Mesenchymal stem cell (in vitro differentiated cells and primary cell): ENCODE results near the gene RUNX1.

ENCODE experiments used
- DNase-seq: peaks from one replicate; pipeline ENCODE4 v3.0.0-alpha.2; 2013
- H2AFZ ChIP-seq: one replicate; pipeline ENCODE4 v1.6.1; 2013; ENCODE audit warnings: low read depth, mild to moderate bottlenecking, control low read depth, inconsistent platforms, low read length, moderate library complexity
- H2AK5ac ChIP-seq: 2 replicates; pipeline ENCODE4 v1.6.1; 2013; ENCODE audit warnings: low read length, moderate library complexity, mild to moderate bottlenecking, inconsistent platforms; ENCODE audit not compliant: severe bottlenecking
- H2BK120ac ChIP-seq: one replicate; pipeline ENCODE4 v1.6.1; 2013; ENCODE audit warnings: low read depth, mild to moderate bottlenecking, inconsistent platforms, low read length, moderate library complexity
- H2BK12ac ChIP-seq, 2 experiments: one replicate each; pipeline ENCODE4 v1.6.1; 2013; ENCODE audit warnings: inconsistent platforms in 2 of 2, low read length in 2 of 2, mild to moderate bottlenecking in 2 of 2, moderate library complexity in 2 of 2, control low read depth in 1 of 2
- H2BK15ac ChIP-seq: one replicate; pipeline ENCODE4 v1.6.1; 2013; ENCODE audit warnings: mild to moderate bottlenecking, low read depth, inconsistent platforms; ENCODE audit not compliant: poor library complexity, severe bottlenecking
- H2BK5ac ChIP-seq: 2 replicates; pipeline ENCODE4 v1.6.1; 2013; ENCODE audit warnings: low read depth, mild to moderate bottlenecking, low read length, control low read depth, inconsistent platforms; ENCODE audit not compliant: poor library complexity, severe bottlenecking
- H3K14ac ChIP-seq, 2 experiments: one replicate each; pipeline ENCODE4 v1.6.1; 2013; ENCODE audit warnings: inconsistent platforms in 2 of 2, low read length in 2 of 2, control low read depth in 1 of 2, mild to moderate bottlenecking in 1 of 2, moderate library complexity in 1 of 2
- H3K18ac ChIP-seq, 2 experiments: one replicate each; pipeline ENCODE4 v1.6.1; 2013; ENCODE audit warnings: inconsistent platforms in 2 of 2, low read length in 2 of 2, control low read depth in 1 of 2, low read depth in 1 of 2, mild to moderate bottlenecking in 1 of 2
- H3K23ac ChIP-seq, 2 experiments: one replicate each; pipeline ENCODE4 v1.6.1; 2013; ENCODE audit warnings: inconsistent platforms in 2 of 2, low read length in 2 of 2, mild to moderate bottlenecking in 2 of 2, moderate library complexity in 2 of 2, control low read depth in 1 of 2
- H3K27ac ChIP-seq: 2 replicates; pipeline ENCODE4 v1.5.1; 2013; ENCODE audit warnings: mild to moderate bottlenecking, moderate library complexity, low read length, control low read depth, inconsistent platforms; ENCODE audit not compliant: poor library complexity, severe bottlenecking
- H3K27me3 ChIP-seq, 2 experiments: 2 replicates each; pipeline versions ENCODE4 v1.6.1 to v1.7.0; 2013; ENCODE audit warnings: low read length in 2 of 2, mild to moderate bottlenecking in 2 of 2, moderate library complexity in 2 of 2, control low read depth in 1 of 2, inconsistent platforms in 1 of 2; ENCODE audit not compliant: control insufficient read depth in 1 of 2, insufficient read depth in 1 of 2
- H3K36me3 ChIP-seq, 2 experiments: 2 replicates each; pipeline versions ENCODE4 v1.6.1 to v1.7.0; 2013; ENCODE audit warnings: low read length in 2 of 2, control low read depth in 1 of 2, inconsistent platforms in 1 of 2, low read depth in 1 of 2, mild to moderate bottlenecking in 1 of 2; ENCODE audit not compliant: insufficient read depth in 2 of 2, control insufficient read depth in 1 of 2
- H3K4ac ChIP-seq, 2 experiments: one replicate each; pipeline ENCODE4 v1.6.1; 2013; ENCODE audit warnings: inconsistent platforms in 2 of 2, low read length in 2 of 2, mild to moderate bottlenecking in 2 of 2, moderate library complexity in 2 of 2, control low read depth in 1 of 2, low read depth in 1 of 2
- H3K4me1 ChIP-seq: 2 replicates; pipeline ENCODE4 v1.6.1; 2013; ENCODE audit warnings: low read depth, low read length, control low read depth; ENCODE audit not compliant: control insufficient read depth, insufficient read depth
- H3K4me2 ChIP-seq: 2 replicates; pipeline ENCODE4 v1.6.1; 2013; ENCODE audit warnings: low read length, mild to moderate bottlenecking, inconsistent platforms; ENCODE audit not compliant: poor library complexity, severe bottlenecking
- H3K4me3 ChIP-seq, 2 experiments: 2 replicates each; pipeline versions ENCODE4 v1.5.1 to v1.7.0; 2013; ENCODE audit warnings: low read length in 2 of 2, mild to moderate bottlenecking in 2 of 2, control low read depth in 1 of 2, low read depth in 1 of 2; ENCODE audit not compliant: insufficient read depth in 1 of 2
- H3K79me1 ChIP-seq: replicated peaks from 2 replicates; pipeline ENCODE4 v1.6.1; 2013; ENCODE audit warnings: mild to moderate bottlenecking, control low read depth, low read length, inconsistent platforms; ENCODE audit not compliant: poor library complexity, severe bottlenecking
- H3K9ac ChIP-seq: 2 replicates; pipeline ENCODE4 v1.7.0; 2013; ENCODE audit warnings: mild to moderate bottlenecking, low read length, moderate library complexity
- H3K9me3 ChIP-seq: 2 replicates; pipeline ENCODE4 v1.7.0; 2013; ENCODE audit warnings: mild to moderate bottlenecking, low read length; ENCODE audit not compliant: control insufficient read depth
- H4K8ac ChIP-seq: one replicate; pipeline ENCODE4 v1.6.1; 2013; ENCODE audit warnings: inconsistent platforms, mild to moderate bottlenecking, low read length, moderate library complexity
- H4K91ac ChIP-seq: one replicate; pipeline ENCODE4 v1.6.1; 2013; ENCODE audit warnings: mild to moderate bottlenecking, low read length, inconsistent platforms
- WGBS: methylation state at CpG from one replicate; pipeline ENCODE4 v1.1.7; 2013; ENCODE audit warnings: mixed read lengths; 5-methylcytosine and 5-hydroxymethylcytosine counted together

RUNX1 gene

GRCh38 chr21:34809822-34810221 lies 239.3 kb downstream of the RUNX1 start:
- H3K27me3 ChIP-seq = no peaks in the 10 kb centered on the region
- H3K9me3 ChIP-seq = peaks cover 24% of the 10 kb centered on the region
- peaks cover 32% of the 10 kb centered on the region for H3K4me1 ChIP-seq
- H3K36me3 ChIP-seq = peaks cover 8 to 85% of the 10 kb centered on the region in 2 experiments
- H3K9ac ChIP-seq = no peak overlapping the region
- no peak overlapping the region for H4K8ac ChIP-seq
- H3K27ac ChIP-seq = no peak overlapping the region
- H2BK120ac ChIP-seq = peak overlapping the region; percentile 2
- H3K4me2 ChIP-seq = no peak overlapping the region
- DNase-seq = no peak
- H3K18ac ChIP-seq = peak overlapping the region in 1 of 2 experiments; percentile 73
- 97% methylated on average over 6 of the region's 6 CpGs for WGBS
- H2AK5ac ChIP-seq = peak overlapping the region; percentile 5
- no peak overlapping the region for H3K23ac ChIP-seq
- no peak overlapping the region for H2AFZ ChIP-seq
- H2BK5ac ChIP-seq = no peak overlapping the region
- no peak overlapping the region for H3K14ac ChIP-seq
- no peak overlapping the region for H2BK15ac ChIP-seq
- peaks cover 14% of the 10 kb centered on the region for H3K79me1 ChIP-seq
- H4K91ac ChIP-seq = peak overlapping the region; percentile 2
- H2BK12ac ChIP-seq = no peak overlapping the region
- H3K4ac ChIP-seq = no peak overlapping the region
- no peak overlapping the region for H3K4me3 ChIP-seq

- peak overlapping the region; percentile 42 to 85 for H3K4ac ChIP-seq
- H3K14ac ChIP-seq = peak overlapping the region in 1 of 2 experiments; percentile 69
- 14% methylated on average over 7 of the region's 7 CpGs for WGBS
- H3K36me3 ChIP-seq = peaks cover 5 to 83% of the 10 kb centered on the region in 2 experiments
- H2BK15ac ChIP-seq = peak overlapping the region; percentile 80
- H3K4me1 ChIP-seq = peaks cover 32% of the 10 kb centered on the region
- peak; percentile 88 for DNase-seq
- H2BK5ac ChIP-seq = peak overlapping the region; percentile 39
- H3K4me2 ChIP-seq = no peak overlapping the region
- peaks cover 24% of the 10 kb centered on the region for H3K9me3 ChIP-seq
- H3K9ac ChIP-seq = peak overlapping the region; percentile 82
- H4K91ac ChIP-seq = peak overlapping the region; percentile 90
- no peak overlapping the region for H3K23ac ChIP-seq
- H3K27me3 ChIP-seq = no peaks in the 10 kb centered on the region
- H2BK12ac ChIP-seq = peak overlapping the region; percentile 45 to 71
- peaks cover 15% of the 10 kb centered on the region for H3K79me1 ChIP-seq
- H4K8ac ChIP-seq = peak overlapping the region; percentile 71
- H2BK120ac ChIP-seq = peak overlapping the region; percentile 66
- H3K18ac ChIP-seq = peak overlapping the region; percentile 87 to 96
- H3K4me3 ChIP-seq = peak overlapping the region in 1 of 2 experiments; percentile 25
- peak overlapping the region; percentile 97 for H3K27ac ChIP-seq
- H2AK5ac ChIP-seq = peak overlapping the region; percentile 51
- no peak overlapping the region for H2AFZ ChIP-seq
These were observed 240.4 kb downstream of the RUNX1 start for GRCh38 chr21:34808569-34809204.

GRCh38 chr21:34807881-34808568 lies 241.1 kb downstream of the RUNX1 start:
- H2BK12ac ChIP-seq = peak overlapping the region; percentile 78 to 82
- peak; percentile 99 for DNase-seq
- peak overlapping the region; percentile 84 for H2AK5ac ChIP-seq
- no peaks in the 10 kb centered on the region for H3K27me3 ChIP-seq
- H3K4me2 ChIP-seq = peak overlapping the region; percentile 8
- H2BK5ac ChIP-seq = peak overlapping the region; percentile 89
- no peak overlapping the region for H3K23ac ChIP-seq
- peaks cover 14% of the 10 kb centered on the region for H3K79me1 ChIP-seq
- H3K36me3 ChIP-seq = peaks cover 5 to 80% of the 10 kb centered on the region in 2 experiments
- H3K14ac ChIP-seq = no peak overlapping the region
- no peak overlapping the region for H2AFZ ChIP-seq
- H4K91ac ChIP-seq = peak overlapping the region; percentile 90
- H2BK120ac ChIP-seq = peak overlapping the region; percentile 91
- H3K4me1 ChIP-seq = peaks cover 25% of the 10 kb centered on the region
- peak overlapping the region; percentile 89 to 96 for H3K18ac ChIP-seq
- H4K8ac ChIP-seq = peak overlapping the region; percentile 86
- peak overlapping the region; percentile 76 for H2BK15ac ChIP-seq
- peak overlapping the region; percentile 80 to 85 for H3K4ac ChIP-seq
- peak overlapping the region in 1 of 2 experiments; percentile 25 for H3K4me3 ChIP-seq
- peak overlapping the region; percentile 97 for H3K27ac ChIP-seq
- H3K9ac ChIP-seq = peak overlapping the region; percentile 82
- peaks cover 24% of the 10 kb centered on the region for H3K9me3 ChIP-seq
- 2% methylated on average over 11 of the region's 15 CpGs for WGBS
